Activated naive CD8-positive, alpha-beta T cell treated with anti-CD3 and anti-CD28 coated beads for 36 hours (primary cell): Measurements from ENCODE around the gene RBM26. TPM values are rescaled to one million over a fixed set of nuclear protein-coding genes. Genes with fewer than 3 reads are reported as not detected.
"Not testable (repeated sequence)": the region's sequence is repeated elsewhere in the genome, so short reads cannot be mapped to it uniquely, and the experiment has no call there.

Experiments used
- DNase-seq: peaks from one replicate; pipeline ENCODE4 v3.0.0; 2021
- H3K27ac Mint-ChIP-seq: one replicate; pipeline ENCODE4 v1.8.0; 2022; ENCODE audit warnings: mild to moderate bottlenecking, moderate library complexity, mixed read lengths
- H3K27me3 Mint-ChIP-seq: one replicate; pipeline ENCODE4 v1.8.0; 2022; ENCODE audit warnings: mild to moderate bottlenecking, mixed read lengths
- H3K36me3 Mint-ChIP-seq: one replicate; pipeline ENCODE4 v1.8.0; 2021; ENCODE audit warnings: mild to moderate bottlenecking, mixed read lengths
- H3K4me1 Mint-ChIP-seq: one replicate; pipeline ENCODE4 v1.8.0; 2021; ENCODE audit warnings: mixed read lengths
- H3K4me3 Mint-ChIP-seq: one replicate; pipeline ENCODE4 v1.8.0; 2022; ENCODE audit warnings: mild to moderate bottlenecking, moderate library complexity, mixed read lengths
- H3K9me3 Mint-ChIP-seq: one replicate; pipeline ENCODE4 v1.8.0; 2022; ENCODE audit warnings: mixed read lengths
- total RNA-seq, 2 experiments: library from RNA; stranded (reverse); gene quantifications; one replicate each; pipeline ENCODE4 v1.2.3, GENCODE V29; 2021

Gene RBM26
- total RNA-seq, 2 experiments from 2014 or later, result 60.0 to 60.7 TPM

- DNase-seq, result no peak
- Mint-ChIP-seq H3K9me3 (no peaks in the 10 kb centered on the region), H3K36me3 (no peaks in the 10 kb centered on the region), H3K27me3 (no peaks in the 10 kb centered on the region), H3K4me1 (peaks cover 2% of the 10 kb centered on the region), H3K27ac (no peak overlapping the region), H3K4me3 (no peak overlapping the region)
These were observed 98.6 kb downstream of the RBM26 start for GRCh38 chr13:79307433-79307861.

DNA sequence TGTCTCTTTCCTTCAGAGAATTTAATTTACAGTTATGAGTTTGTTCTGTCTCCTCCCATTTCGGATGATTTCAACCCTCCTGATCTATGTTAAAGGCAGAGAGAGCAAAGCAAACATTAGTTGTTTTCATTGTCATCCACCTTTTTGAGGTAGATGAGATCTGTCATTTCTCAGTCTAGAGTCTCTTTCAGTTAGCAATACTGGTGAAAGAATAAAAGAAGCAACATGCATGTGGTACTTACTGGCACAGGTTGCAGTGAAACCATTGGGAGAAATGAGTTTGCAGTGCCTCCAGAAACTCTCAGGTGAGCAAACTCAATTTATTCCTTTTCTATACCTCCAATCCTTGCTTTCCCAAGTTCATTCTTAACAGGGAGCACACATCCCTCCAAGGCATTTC is 99.4 kb downstream of the RBM26 start:
- Mint-ChIP-seq H3K27ac (no peak overlapping the region), H3K4me3 (no peak overlapping the region), H3K27me3 (no peaks in the 10 kb centered on the region), H3K4me1 (peaks cover 2% of the 10 kb centered on the region), H3K9me3 (no peaks in the 10 kb centered on the region), H3K36me3 (no peaks in the 10 kb centered on the region)
- DNase-seq, result no peak

DNA sequence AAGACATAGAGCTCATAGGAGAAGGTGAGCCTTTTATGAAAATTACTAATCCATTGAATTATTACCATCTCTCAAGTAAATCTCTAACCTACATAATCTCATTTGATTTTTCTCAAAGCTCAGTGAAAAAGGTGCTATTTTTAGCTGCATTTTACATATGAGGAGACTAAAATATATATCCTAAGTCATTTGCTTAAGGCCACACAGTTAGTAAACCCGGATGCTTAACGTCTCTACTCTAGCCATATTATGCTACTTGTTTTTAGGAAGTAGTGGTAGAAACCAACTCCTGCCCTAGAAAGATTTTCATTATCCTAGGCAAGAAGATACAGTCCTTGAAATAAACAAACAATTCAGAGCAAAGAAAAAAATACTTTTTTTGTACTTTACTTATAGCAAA is 108.9 kb downstream of the RBM26 start:
- no peak overlapping the region for H3K4me3 Mint-ChIP-seq

GRCh38 chr13:79295906-79296706 is 109.9 kb downstream of the RBM26 start:
- no peak overlapping the region for H3K27ac Mint-ChIP-seq
- H3K4me3 Mint-ChIP-seq, result no peak overlapping the region

More for the DNA sequence above, 108.9 kb downstream of the RBM26 start:
- Mint-ChIP-seq H3K36me3 (no peaks in the 10 kb centered on the region), H3K27ac (no peak overlapping the region), H3K9me3 (no peaks in the 10 kb centered on the region), H3K27me3 (peaks cover 14% of the 10 kb centered on the region), H3K4me1 (no peaks in the 10 kb centered on the region)
- no peak for DNase-seq

GRCh38 chr13:79290595-79291244 is 115.3 kb downstream of the RBM26 start:
- Mint-ChIP-seq H3K36me3 (no peaks in the 10 kb centered on the region), H3K9me3 (no peaks in the 10 kb centered on the region)

More at GRCh38 chr13:79295906-79296706, 109.9 kb downstream of the RBM26 start:
- Mint-ChIP-seq H3K4me1 (no peaks in the 10 kb centered on the region), H3K36me3 (no peaks in the 10 kb centered on the region), H3K9me3 (no peaks in the 10 kb centered on the region), H3K27me3 (peaks cover 14% of the 10 kb centered on the region)
- DNase-seq, result no peak

GRCh38 chr13:79289571-79289970 is 116.5 kb downstream of the RBM26 start:
- Mint-ChIP-seq H3K27ac (no peak overlapping the region), H3K36me3 (no peaks in the 10 kb centered on the region), H3K4me1 (no peaks in the 10 kb centered on the region), H3K27me3 (peaks cover 5% of the 10 kb centered on the region), H3K9me3 (no peaks in the 10 kb centered on the region), H3K4me3 (no peak overlapping the region)
- DNase-seq, result no peak

More at GRCh38 chr13:79290595-79291244, 115.3 kb downstream of the RBM26 start:
- Mint-ChIP-seq H3K27me3 (peaks cover 5% of the 10 kb centered on the region), H3K27ac (no peak overlapping the region), H3K4me3 (no peak overlapping the region), H3K4me1 (no peaks in the 10 kb centered on the region)
- DNase-seq, result no peak

DNA sequence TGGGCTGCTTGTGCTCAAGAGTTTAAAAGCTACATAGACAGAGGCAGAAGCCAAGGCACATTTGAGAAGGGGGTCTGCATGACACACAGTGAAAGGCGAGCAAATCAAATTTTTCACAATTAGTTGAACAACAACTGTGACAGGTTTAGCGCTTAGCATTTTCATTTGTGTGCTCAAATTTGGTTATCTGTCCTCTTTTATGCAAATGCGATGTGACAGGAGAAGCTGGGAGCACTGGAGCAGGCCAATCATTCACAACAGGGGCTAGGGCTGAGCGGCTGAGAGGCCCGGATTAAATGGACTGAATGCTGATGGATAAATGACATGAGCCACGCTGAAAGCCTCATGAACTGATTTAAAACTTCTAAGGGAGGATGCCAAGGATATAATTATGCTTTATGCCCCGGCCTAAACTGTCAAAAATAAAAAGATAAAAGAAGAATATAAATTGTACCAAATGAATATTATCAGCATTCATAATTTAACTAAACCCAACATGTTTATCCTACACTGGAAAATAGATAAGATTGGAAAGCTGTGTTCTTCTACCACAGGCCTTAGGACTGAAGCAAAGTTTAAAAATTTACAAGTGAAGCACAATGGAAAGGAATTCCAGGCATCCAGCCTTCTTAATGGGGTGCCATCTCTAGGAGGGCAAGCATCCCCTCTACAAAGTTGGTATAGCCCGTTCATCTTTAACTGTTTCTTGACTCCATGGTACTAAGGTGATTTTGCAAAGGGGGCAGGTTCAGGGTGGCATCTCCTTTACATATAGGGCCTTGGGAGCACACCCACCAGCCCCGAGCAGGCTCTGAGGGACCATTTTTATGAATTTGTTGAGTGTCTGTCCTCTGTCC is 117.9 kb downstream of the RBM26 start:
- Mint-ChIP-seq H3K4me1 (no peaks in the 10 kb centered on the region), H3K9me3 (no peaks in the 10 kb centered on the region), H3K4me3 (no peak overlapping the region), H3K36me3 (no peaks in the 10 kb centered on the region), H3K27ac (no peak overlapping the region), H3K27me3 (peaks cover 5% of the 10 kb centered on the region)
- no peak for DNase-seq

GRCh38 chr13:79285159-79285558 is 120.9 kb downstream of the RBM26 start:
- Mint-ChIP-seq H3K9me3 (no peaks in the 10 kb centered on the region), H3K4me3 (no peak overlapping the region), H3K36me3 (no peaks in the 10 kb centered on the region), H3K4me1 (no peaks in the 10 kb centered on the region), H3K27me3 (no peaks in the 10 kb centered on the region), H3K27ac (no peak overlapping the region)
- no peak for DNase-seq

DNA sequence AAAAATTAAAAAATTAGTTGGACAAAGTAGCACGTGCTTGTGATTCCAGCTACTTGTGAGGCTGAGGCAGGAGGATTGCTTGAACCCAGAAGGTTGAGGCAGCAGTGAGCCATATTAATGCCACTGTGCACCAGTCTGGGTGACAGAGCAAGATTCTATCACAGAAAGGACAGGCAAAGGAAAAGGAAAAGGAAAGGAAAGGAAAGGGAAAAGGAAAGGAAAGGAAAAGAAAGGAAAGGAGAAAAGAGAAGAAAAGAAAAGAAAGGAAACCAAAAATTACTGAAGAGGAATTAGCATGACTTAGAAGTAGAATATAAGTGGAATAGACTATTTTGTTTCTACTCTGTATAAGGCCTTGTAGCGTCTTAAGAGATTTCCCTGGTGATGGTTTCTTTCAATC is 122.3 kb downstream of the RBM26 start:
- Mint-ChIP-seq H3K27ac (no peak overlapping the region), H3K4me3 (no peak overlapping the region), H3K9me3 (no peaks in the 10 kb centered on the region), H3K4me1 (no peaks in the 10 kb centered on the region), H3K36me3 (no peaks in the 10 kb centered on the region), H3K27me3 (no peaks in the 10 kb centered on the region)
- no peak for DNase-seq

- Mint-ChIP-seq H3K36me3 (no peaks in the 10 kb centered on the region), H3K27ac (no peak overlapping the region), H3K4me1 (no peaks in the 10 kb centered on the region), H3K4me3 (no peak overlapping the region), H3K27me3 (no peaks in the 10 kb centered on the region), H3K9me3 (no peaks in the 10 kb centered on the region)
- no peak for DNase-seq
These were observed 123.1 kb downstream of the RBM26 start for GRCh38 chr13:79282976-79283375.

- Mint-ChIP-seq H3K27me3 (no peaks in the 10 kb centered on the region), H3K4me1 (no peaks in the 10 kb centered on the region), H3K9me3 (no peaks in the 10 kb centered on the region), H3K27ac (no peak overlapping the region), H3K4me3 (no peak overlapping the region), H3K36me3 (no peaks in the 10 kb centered on the region)
- DNase-seq, result no peak
These were observed 123.5 kb downstream of the RBM26 start for GRCh38 chr13:79282508-79282907.

GRCh38 chr13:79281339-79281747 is 124.7 kb downstream of the RBM26 start:
- Mint-ChIP-seq H3K9me3 (no peaks in the 10 kb centered on the region), H3K27me3 (no peaks in the 10 kb centered on the region), H3K4me1 (no peaks in the 10 kb centered on the region), H3K27ac (no peak overlapping the region), H3K36me3 (no peaks in the 10 kb centered on the region), H3K4me3 (no peak overlapping the region)
- DNase-seq, result no peak

DNA sequence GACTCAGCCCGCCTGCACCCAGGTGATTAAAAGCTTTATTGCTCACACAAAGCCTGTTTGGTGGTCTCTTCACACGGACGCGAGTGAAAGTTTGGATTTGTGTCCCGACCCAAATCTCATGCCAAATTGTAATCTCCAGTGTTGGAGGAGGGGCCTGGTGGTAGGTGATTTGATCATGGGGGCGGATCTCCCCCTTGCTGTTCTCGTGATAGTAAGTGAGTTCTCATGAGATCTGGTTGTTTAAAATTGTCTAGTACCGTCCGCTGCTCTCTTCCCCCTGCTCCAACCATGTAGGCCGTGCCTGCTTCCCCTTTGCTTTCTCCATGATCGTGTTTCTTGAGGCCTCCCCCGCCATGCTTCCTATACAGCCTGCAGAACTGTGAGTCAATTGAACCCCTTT is 126.3 kb downstream of the RBM26 start:
- not testable (repeated sequence) for DNase-seq, H3K27ac Mint-ChIP-seq, H3K4me3 Mint-ChIP-seq, H3K9me3 Mint-ChIP-seq, H3K36me3 Mint-ChIP-seq, H3K27me3 Mint-ChIP-seq, H3K4me1 Mint-ChIP-seq

- H3K36me3 Mint-ChIP-seq, result no peaks in the 10 kb centered on the region
- H3K27ac Mint-ChIP-seq, result no peak overlapping the region
- no peak overlapping the region for H3K4me3 Mint-ChIP-seq
- DNase-seq, result no peak
- no peaks in the 10 kb centered on the region for H3K4me1 Mint-ChIP-seq
- H3K9me3 Mint-ChIP-seq, result peaks cover 3% of the 10 kb centered on the region
- H3K27me3 Mint-ChIP-seq, result peaks cover 6% of the 10 kb centered on the region
These were observed 133.0 kb downstream of the RBM26 start for GRCh38 chr13:79273045-79273444.

GRCh38 chr13:79271616-79272015 is 134.4 kb downstream of the RBM26 start:
- Mint-ChIP-seq H3K4me1 (no peaks in the 10 kb centered on the region), H3K27ac (no peak overlapping the region), H3K9me3 (peaks cover 5% of the 10 kb centered on the region), H3K27me3 (peaks cover 6% of the 10 kb centered on the region), H3K4me3 (no peak overlapping the region), H3K36me3 (no peaks in the 10 kb centered on the region)
- no peak for DNase-seq
